Psoas muscle (tissue), 8 donors: ENCODE results near the gene CCN2. TPM values are rescaled to one million over a fixed set of nuclear protein-coding genes. Genes with fewer than 3 reads are reported as not detected.
A peak's percentile ranks its signal among the peaks of the same experiment; 100 is the strongest.

Experiments used
- ATAC-seq, 4 donors: fragments of 200-7000 bp; cut with Tn5 transposase; one replicate each; pipeline ENCODE4 v1.9.1; 2020; ENCODE audit warnings: moderate library complexity in 3 of 4, mild to moderate bottlenecking in 2 of 4
- DNase-seq, 2 donors: peaks; one replicate each; pipeline ENCODE4 v3.0.0-alpha.2; 2020
- H3K27ac ChIP-seq: fragments of 200-600 bp; one replicate; pipeline ENCODE4 v1.8.0; 2022
- H3K27me3 ChIP-seq, 3 donors: fragments of 200-600 bp in 1 of 3; one replicate each; pipeline versions ENCODE4 v1.6.1 to v1.8.0; 2013 to 2022; ENCODE audit warnings: low read length in 2 of 3, mild to moderate bottlenecking in 2 of 3, moderate library complexity in 1 of 3; ENCODE audit not compliant: insufficient read depth in 3 of 3
- H3K36me3 ChIP-seq, 2 donors: fragments of 200-600 bp in 1 of 2; one replicate each; pipeline versions ENCODE4 v1.6.1 to v1.8.0; 2013 to 2022; ENCODE audit warnings: low read depth in 1 of 2, mild to moderate bottlenecking in 1 of 2, moderate library complexity in 1 of 2; ENCODE audit not compliant: insufficient read depth in 1 of 2
- H3K4me1 ChIP-seq: fragments of 200-600 bp; one replicate; pipeline ENCODE4 v1.8.0; 2022
- H3K4me3 ChIP-seq: fragments of 200-600 bp; one replicate; pipeline ENCODE4 v1.8.0; 2022; ENCODE audit warnings: mild to moderate bottlenecking
- H3K9me3 ChIP-seq: fragments of 200-600 bp; one replicate; pipeline ENCODE4 v1.8.0; 2022
- CTCF ChIP-seq: fragments of 200-600 bp; IDR thresholded peaks from one replicate; pipeline ENCODE4 v1.8.0; 2022; ENCODE audit warnings: antibody characterized with exemption
- WGBS, 3 donors: extraction: QIAGEN DNeasy Blood & Tissue Kit; methylation state at CpG; one replicate each; pipeline versions ENCODE4 v1.1.6 to v1.1.7; 2013; 5-methylcytosine and 5-hydroxymethylcytosine counted together
- intact Hi-C, 2 donors: fragments of 100-400 bp; cut with DNase I; formaldehyde crosslinking; loops; one replicate each; pipeline versions ENCODE4 v1.11.0 to v1.14.2; 2022
- long read RNA-seq, 2 donors: library from polyadenylated mRNA; unstranded; transcript quantifications; one replicate each; pipeline ENCODE4 v2.0.0, GENCODE V29; 2021
- polyA plus RNA-seq, 3 donors: library from polyadenylated mRNA; stranded (reverse); fragments of 200-250 nt; gene quantifications; one replicate each; pipeline ENCODE4 v1.2.3, GENCODE V29; 2013
- total RNA-seq, 4 donors: library from RNA; stranded (reverse); fragmentation: NEBNext Ultra II Directional in 2 of 4; extraction: Animal tissue kit (Norgen Biotek cat#: 25700) in 2 of 4; gene quantifications; one replicate each; pipeline versions ENCODE4 v1.2.1 to v1.2.4, GENCODE V29; 2021 to 2023
- donor health status: healthy with polysubstance abuse.
- donor health status: DM: no; HTN: no; CAD: no; lungs with moderate emphysema.
- donor health status: Bipolar disorder and iron deficiency.
- donor health status: healthy.
- donor health status: DM: yes; HTN: yes; CAD: no.
- donor health status: DM: no; HTN: no; CAD: no.
- donor health status: DM: no; HTN: no; CAD: no.
- donor health status: DM: yes; HTN: yes; CAD: no.

The CCN2 gene
- total RNA-seq, result 10 to 100 TPM; 14.1 to 25.0 (median 17.0) TPM
- 10 to 100 TPM in 1 of 3 donors, 1 to 10 TPM in 2; 4.1 to 16.2 (median 5.8) TPM for polyA plus RNA-seq
- long read RNA-seq, donor 1, transcript CTGF-201 (5 exons, 2,339 nt), result major isoform, 22 of 28 reads
- long read RNA-seq, donor 1, partial matches to known transcripts, result 4 of 28 reads
- long read RNA-seq, donor 1, other reads (novel, unspliced or antisense), result 2 of 28 reads
- long read RNA-seq, donor 2, transcript CTGF-201 (5 exons, 2,339 nt), result major isoform, 24 of 28 reads
- long read RNA-seq, donor 2, partial matches to known transcripts, result 1 of 28 reads
- long read RNA-seq, donor 2, other reads (novel, unspliced or antisense), result 3 of 28 reads

GRCh38 chr6:131950767-131951575 is at the start of gene CCN2:
Gene CCN2 (minus strand): TSS chr6:131951372. CDS start chr6:131951172, 200 bp downstream.
- intact Hi-C loops, result no loop called here
- H3K4me3 ChIP-seq, result peak within 1 kb of the TSS; percentile 70
- H3K27me3 ChIP-seq, result peaks cover 0 to 52% (median 2%) of the 10 kb centered on the region in 3 donors
- WGBS, 3 donors, result 1% methylated on average over 62 to 97 of the region's 97 CpGs
- no peaks in the 10 kb centered on the region for H3K4me1 ChIP-seq
- no peak for TF ChIP-seq CTCF
- no peaks in the 10 kb centered on the region for H3K36me3 ChIP-seq
- H3K9me3 ChIP-seq, result no peaks in the 10 kb centered on the region
- DNase-seq (peak; percentile 79 to 85), ATAC-seq (peak; percentile 45 to 74 (median 64))
- peak within 1 kb of the TSS; percentile 74 for H3K27ac ChIP-seq

- intact Hi-C loops, result no loop called here
- no peaks in the 10 kb centered on the region for H3K36me3 ChIP-seq
- no peaks in the 10 kb centered on the region for H3K9me3 ChIP-seq
- no peak for DNase-seq
- 83 to 90% (median 87%) methylated on average over 2 of the region's 2 CpGs for WGBS, 3 donors
- H3K27ac ChIP-seq, result no peak overlapping the region
- no peak for ATAC-seq
- no peak overlapping the region for H3K4me3 ChIP-seq
- TF ChIP-seq CTCF, result no peak
- no peaks in the 10 kb centered on the region for H3K27me3 ChIP-seq
- no peaks in the 10 kb centered on the region for H3K4me1 ChIP-seq
Measured at GRCh38 chr6:132000296-132000695, 49.1 kb upstream of the CCN2 start.

- Histone ChIP-seq H3K4me1 (no peaks in the 10 kb centered on the region), H3K4me3 (no peak overlapping the region), H3K36me3 (no peaks in the 10 kb centered on the region), H3K9me3 (no peaks in the 10 kb centered on the region), H3K27me3 (no peaks in the 10 kb centered on the region), H3K27ac (no peak overlapping the region)
- no peak for TF ChIP-seq CTCF
- DNase-seq, result no peak
- ATAC-seq, result no peak
- 43 to 63% (median 60%) methylated on average over 4 of the region's 4 CpGs for WGBS, 3 donors
- intact Hi-C loops, result no loop called here
Measured at GRCh38 chr6:131999545-132000146, 48.5 kb upstream of the CCN2 start.

- Histone ChIP-seq H3K36me3 (no peaks in the 10 kb centered on the region), H3K9me3 (no peaks in the 10 kb centered on the region), H3K4me3 (no peak overlapping the region), H3K27me3 (no peaks in the 10 kb centered on the region), H3K27ac (no peak overlapping the region), H3K4me1 (no peaks in the 10 kb centered on the region)
- intact Hi-C loops, result no loop called here
- WGBS, 3 donors, result 45 to 49% (median 46%) methylated on average over 9 of the region's 9 CpGs
- no peak for ATAC-seq
- TF ChIP-seq CTCF, result no peak
- no peak for DNase-seq
Measured at GRCh38 chr6:131998255-131998982, 47.2 kb upstream of the CCN2 start.
